Measurements from ENCODE around the gene CYP19A1.
A peak's percentile ranks its signal among the peaks of the same experiment; 100 is the strongest.

The CYP19A1 gene

GRCh38 chr15:51338496-51338895, at the start of gene CYP19A1:
CYP19A1 (minus strand) TSS chr15:51338596; CDS start chr15:51242912, 95,684 bp downstream.
- CTCF ChIA-PET: interaction anchor here (1.3 to 1.4 kb wide), 2 partner anchors 18 to 175 kb away, joined by 4 read pairs; no protein-coding TSS in a partner anchor
- Histone ChIP-seq H3K27ac (ENCODE audit: extremely low read depth, low read depth, low read length) (no peak within 1 kb of the TSS), H3K4me1 (ENCODE audit: control insufficient read depth, insufficient read depth, low read length) (no peaks in the 10 kb centered on the region)

GRCh38 chr15:51387699-51388041, 49.3 kb upstream of the CYP19A1 start:
- CTCF ChIA-PET: interaction anchor here (0.6 kb wide), 1 partner anchor 228 kb away, joined by 3 read pairs; no protein-coding TSS in a partner anchor
- POLR2A ChIA-PET: no interaction called here
- no peak overlapping the region for H3K4me3 ChIP-seq (ENCODE audit: low read depth, low read length)
- TF ChIP-seq ZNF10 (tag by site-specific recombination; IDR thresholded peaks at IDR 0.05) (no peak), ZSCAN18 (tag by site-specific recombination; IDR thresholded peaks at IDR 0.05) (no peak), ZNF623 (tag by site-specific recombination; IDR thresholded peaks at IDR 0.05) (peak; percentile 59; the same call in 1 of the 2 replicates), TRIM28 (IDR thresholded peaks at IDR 0.05; ENCODE audit: borderline replicate concordance, low read length) (no peak), YY1 (tag by site-specific recombination; IDR thresholded peaks at IDR 0.05) (no peak)
- H3K36me3 ChIP-seq (ENCODE audit: control insufficient read depth in 2 of 2, insufficient read depth in 1 of 2, low read length in 2 of 2): no peaks in the 10 kb centered on the region
- no peaks in the 10 kb centered on the region for H3K9me3 ChIP-seq (ENCODE audit: control insufficient read depth, insufficient read depth, low read depth, low read length)
- no peak overlapping the region for H3K27ac ChIP-seq (ENCODE audit: extremely low read depth, low read depth, low read length)
- H3K4me1 ChIP-seq (ENCODE audit: control insufficient read depth, insufficient read depth, low read length): no peaks in the 10 kb centered on the region

More at GRCh38 chr15:51338496-51338895, at the start of gene CYP19A1:
- POLR2A ChIA-PET: no interaction called here
- no peak for TF ChIP-seq ZNF426 (tag by site-specific recombination; IDR thresholded peaks at IDR 0.05)
- no peak for TF ChIP-seq YY2 (tag by site-specific recombination; IDR thresholded peaks at IDR 0.05)
- TF ChIP-seq ZNF23 (tag by site-specific recombination; IDR thresholded peaks at IDR 0.05; ENCODE audit: borderline replicate concordance): no peak
- TF ChIP-seq HOXC10 (CRISPR knock-in tag; IDR thresholded peaks at IDR 0.05): no peak
- TF ChIP-seq ZBTB48 (tag by site-specific recombination; IDR thresholded peaks at IDR 0.05): no peak
- TF ChIP-seq ZBTB20 (tag by site-specific recombination; IDR thresholded peaks at IDR 0.05): no peak
- TF ChIP-seq ZNF239 (tag by site-specific recombination; IDR thresholded peaks at IDR 0.05): no peak
- TF ChIP-seq ZNF354C (tag by site-specific recombination; IDR thresholded peaks at IDR 0.05; ENCODE audit: borderline replicate concordance, low read depth): no peak
- TF ChIP-seq ZNF571 (tag by site-specific recombination; IDR thresholded peaks at IDR 0.05): no peak
- TF ChIP-seq ZNF549 (tag by site-specific recombination; IDR thresholded peaks at IDR 0.05): no peak
- TF ChIP-seq ZNF777 (tag by site-specific recombination; IDR thresholded peaks at IDR 0.05; ENCODE audit: borderline replicate concordance): no peak
- no peak for TF ChIP-seq KLF16 (tag by site-specific recombination; IDR thresholded peaks at IDR 0.05)
- no peak for TF ChIP-seq ZNF580 (tag by site-specific recombination; IDR thresholded peaks at IDR 0.05)
- TF ChIP-seq ZNF707 (tag by site-specific recombination; IDR thresholded peaks at IDR 0.05): no peak
- TF ChIP-seq ZBTB7A (tag by site-specific recombination; IDR thresholded peaks at IDR 0.05; ENCODE audit: low read depth): no peak
- no peak for TF ChIP-seq ZNF544 (tag by site-specific recombination; IDR thresholded peaks at IDR 0.05)
- TF ChIP-seq CTCF (tag by site-specific recombination; IDR thresholded peaks at IDR 0.05): no peak
- no peak for TF ChIP-seq AEBP2 (tag by site-specific recombination; IDR thresholded peaks at IDR 0.05; ENCODE audit: borderline replicate concordance)
- Histone ChIP-seq H3K9me3 (ENCODE audit: control insufficient read depth, insufficient read depth, low read depth, low read length) (no peaks in the 10 kb centered on the region), H3K4me3 (ENCODE audit: low read depth, low read length) (no peak within 1 kb of the TSS), H3K36me3 (ENCODE audit: control insufficient read depth in 2 of 2, insufficient read depth in 1 of 2, low read length in 2 of 2) (no peaks in the 10 kb centered on the region)
